Endothelial cell (in vitro differentiated cells): ENCODE data around the gene SFMBT2. TPM values are rescaled to one million over a fixed set of nuclear protein-coding genes. Genes with fewer than 3 reads are reported as not detected.
"Not testable (repeated sequence)": the region's sequence is repeated elsewhere in the genome, so short reads cannot be mapped to it uniquely, and the experiment has no call there.

Experiments
- DNase-seq: peaks from one replicate; pipeline ENCODE4 v3.0.0; 2021; ENCODE audit warnings: low spot score
- H3K27ac Mint-ChIP-seq: one replicate; pipeline ENCODE4 v1.8.0; 2021; ENCODE audit warnings: mixed read lengths, inconsistent platforms; ENCODE audit not compliant: unreplicated experiment
- H3K27me3 Mint-ChIP-seq: one replicate; pipeline ENCODE4 v1.8.0; 2021; ENCODE audit warnings: mild to moderate bottlenecking, moderate library complexity, mixed read lengths, inconsistent platforms; ENCODE audit not compliant: unreplicated experiment
- H3K36me3 Mint-ChIP-seq: one replicate; pipeline ENCODE4 v1.8.0; 2021; ENCODE audit warnings: mild to moderate bottlenecking, low read depth, mixed read lengths, inconsistent platforms; ENCODE audit not compliant: unreplicated experiment
- H3K4me1 Mint-ChIP-seq: one replicate; pipeline ENCODE4 v1.8.0; 2021; ENCODE audit warnings: mild to moderate bottlenecking, mixed read lengths, inconsistent platforms; ENCODE audit not compliant: unreplicated experiment
- H3K4me3 Mint-ChIP-seq: one replicate; pipeline ENCODE4 v1.8.0; 2021; ENCODE audit warnings: mild to moderate bottlenecking, mixed read lengths, inconsistent platforms; ENCODE audit not compliant: unreplicated experiment
- H3K9me3 Mint-ChIP-seq: one replicate; pipeline ENCODE4 v1.8.0; 2021; ENCODE audit warnings: mixed read lengths, inconsistent platforms; ENCODE audit not compliant: unreplicated experiment
- CTCF ChIP-seq: fragments of 200-600 bp; sonication (generic); IDR thresholded peaks from one replicate; pipeline ENCODE4 v1.5.0; 2021; ENCODE audit warnings: antibody characterized with exemption; ENCODE audit not compliant: unreplicated experiment
- total RNA-seq: library from RNA; stranded (reverse); fragmentation: NEBNext Ultra II Directional; extraction: Animal tissue kit (Norgen Biotek cat#: 25700); gene quantifications from one replicate; pipeline ENCODE4 v1.2.1, GENCODE V29; 2021; ENCODE audit not compliant: unreplicated experiment

Gene SFMBT2
- total RNA-seq, 1 donor from 2014 or later, result 16.0 TPM

GRCh38 chr10:7192831-7193361 is 217.9 kb downstream of the SFMBT2 start:
- H3K4me1 Mint-ChIP-seq, result peaks cover 2% of the 10 kb centered on the region
- no peak for DNase-seq
- peaks cover 8% of the 10 kb centered on the region for H3K27me3 Mint-ChIP-seq
- no peak for TF ChIP-seq CTCF
- peaks cover 4% of the 10 kb centered on the region for H3K9me3 Mint-ChIP-seq
- peaks cover 42% of the 10 kb centered on the region for H3K36me3 Mint-ChIP-seq
- no peak overlapping the region for H3K4me3 Mint-ChIP-seq
- H3K27ac Mint-ChIP-seq, result no peak overlapping the region

- Mint-ChIP-seq H3K4me1 (peaks cover 2% of the 10 kb centered on the region), H3K27me3 (peaks cover 7% of the 10 kb centered on the region), H3K4me3 (no peak overlapping the region), H3K27ac (no peak overlapping the region), H3K36me3 (peaks cover 40% of the 10 kb centered on the region), H3K9me3 (peaks cover 4% of the 10 kb centered on the region)
- DNase-seq, result no peak
- TF ChIP-seq CTCF, result no peak
These were observed 218.8 kb downstream of the SFMBT2 start for GRCh38 chr10:7192061-7192460.

GRCh38 chr10:7190772-7191171 is 220.1 kb downstream of the SFMBT2 start:
- not testable (repeated sequence) for DNase-seq, H3K9me3 Mint-ChIP-seq, H3K4me3 Mint-ChIP-seq, H3K27ac Mint-ChIP-seq, H3K4me1 Mint-ChIP-seq, H3K27me3 Mint-ChIP-seq
- peaks cover 28% of the 10 kb centered on the region for H3K36me3 Mint-ChIP-seq

GRCh38 chr10:7189909-7190308 is 220.9 kb downstream of the SFMBT2 start:
- no peak for TF ChIP-seq CTCF
- H3K27ac Mint-ChIP-seq, result no peak overlapping the region
- no peak for DNase-seq
- peaks cover 2% of the 10 kb centered on the region for H3K4me1 Mint-ChIP-seq
- peaks cover 19% of the 10 kb centered on the region for H3K36me3 Mint-ChIP-seq
- H3K4me3 Mint-ChIP-seq, result no peak overlapping the region
- no peaks in the 10 kb centered on the region for H3K27me3 Mint-ChIP-seq
- no peaks in the 10 kb centered on the region for H3K9me3 Mint-ChIP-seq

- DNase-seq, result no peak
- Mint-ChIP-seq H3K4me3 (no peak overlapping the region), H3K27ac (no peak overlapping the region), H3K27me3 (no peaks in the 10 kb centered on the region), H3K9me3 (no peaks in the 10 kb centered on the region), H3K36me3 (peaks cover 21% of the 10 kb centered on the region), H3K4me1 (peaks cover 2% of the 10 kb centered on the region)
- no peak for TF ChIP-seq CTCF
These were observed 222.3 kb downstream of the SFMBT2 start for GRCh38 chr10:7188456-7189050.
